Suprapubic skin (tissue), 4 donors: ENCODE data around the gene PACS1.

Source experiments
- EP300 ChIP-seq: sonication (generic); formaldehyde crosslinking; IDR thresholded peaks from one replicate; pipeline ENCODE4 v1.6.1; 2017; ENCODE audit warnings: antibody characterized with exemption
- POLR2A ChIP-seq, 2 donors: fragments of 450-650 bp; IDR thresholded peaks; one replicate each; pipeline ENCODE4 v1.6.1; 2017; ENCODE audit warnings: antibody characterized with exemption in 2 of 2, mild to moderate bottlenecking in 2 of 2, moderate library complexity in 2 of 2
- POLR2AphosphoS5 ChIP-seq, 3 donors: sonication (generic); formaldehyde crosslinking; IDR thresholded peaks; one replicate each; pipeline ENCODE4 v1.6.1; 2017; ENCODE audit warnings: antibody characterized with exemption in 3 of 3
- TF ChIP-seq, protein P1 (sequence below), 2 donors: fragments of 200-600 bp in 1 of 2; fragments of 450-650 bp in 1 of 2; sonication (generic) in 1 of 2; IDR thresholded peaks; one replicate each; pipeline ENCODE4 v1.5.1; 2016 to 2019; ENCODE audit warnings: antibody characterized with exemption in 2 of 2, mild to moderate bottlenecking in 1 of 2, moderate library complexity in 1 of 2

DNA sequence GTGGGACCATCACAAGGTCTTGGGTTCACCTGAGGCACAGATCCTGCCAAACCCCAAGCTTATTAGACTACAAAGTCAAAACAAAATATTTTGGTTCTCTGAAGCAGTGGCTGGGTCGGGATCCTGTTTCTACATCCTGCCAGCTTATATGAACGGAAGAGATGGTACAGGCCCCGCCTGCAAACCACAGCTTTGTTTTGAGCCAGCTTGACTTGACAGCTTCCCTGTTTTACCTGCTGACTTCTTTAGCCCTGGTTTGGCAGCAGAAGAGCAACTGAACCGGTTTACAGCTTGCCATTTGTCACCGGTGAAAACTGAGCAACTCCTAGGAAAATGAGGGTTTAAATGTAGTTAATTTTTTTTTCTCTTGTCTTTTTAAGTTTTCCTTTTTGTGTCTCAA lies 11.4 kb downstream of the PACS1 start:
- TF ChIP-seq, protein P1, sequence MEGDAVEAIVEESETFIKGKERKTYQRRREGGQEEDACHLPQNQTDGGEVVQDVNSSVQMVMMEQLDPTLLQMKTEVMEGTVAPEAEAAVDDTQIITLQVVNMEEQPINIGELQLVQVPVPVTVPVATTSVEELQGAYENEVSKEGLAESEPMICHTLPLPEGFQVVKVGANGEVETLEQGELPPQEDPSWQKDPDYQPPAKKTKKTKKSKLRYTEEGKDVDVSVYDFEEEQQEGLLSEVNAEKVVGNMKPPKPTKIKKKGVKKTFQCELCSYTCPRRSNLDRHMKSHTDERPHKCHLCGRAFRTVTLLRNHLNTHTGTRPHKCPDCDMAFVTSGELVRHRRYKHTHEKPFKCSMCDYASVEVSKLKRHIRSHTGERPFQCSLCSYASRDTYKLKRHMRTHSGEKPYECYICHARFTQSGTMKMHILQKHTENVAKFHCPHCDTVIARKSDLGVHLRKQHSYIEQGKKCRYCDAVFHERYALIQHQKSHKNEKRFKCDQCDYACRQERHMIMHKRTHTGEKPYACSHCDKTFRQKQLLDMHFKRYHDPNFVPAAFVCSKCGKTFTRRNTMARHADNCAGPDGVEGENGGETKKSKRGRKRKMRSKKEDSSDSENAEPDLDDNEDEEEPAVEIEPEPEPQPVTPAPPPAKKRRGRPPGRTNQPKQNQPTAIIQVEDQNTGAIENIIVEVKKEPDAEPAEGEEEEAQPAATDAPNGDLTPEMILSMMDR (IDR thresholded peaks at IDR 0.05), result no peak
- TF ChIP-seq POLR2A (IDR thresholded peaks at IDR 0.05), result no peak
- no peak for TF ChIP-seq POLR2AphosphoS5 (IDR thresholded peaks at IDR 0.05)
- TF ChIP-seq EP300, result no peak
